Measurements from ENCODE around the gene SGK2. TPM values are rescaled to one million over a fixed set of nuclear protein-coding genes. Genes with fewer than 3 reads are reported as not detected.

The SGK2 gene
- polyA plus RNA-seq, 4 donors, result 17.6 to 81.9 (median 28.6) TPM

GRCh38 chr20:43631598-43631997 lies 72.8 kb downstream of the SGK2 start:
- no peak for DNase-seq
- WGBS, 3 donors, result 97 to 99% (median 97%) methylated on average over 8 of the region's 8 CpGs
- no peak for FAIRE-seq

More at GRCh38 chr20:43631598-43631997, 72.8 kb downstream of the SGK2 start:
- no peaks in the 10 kb centered on the region for H3K9me3 ChIP-seq (ENCODE audit: control insufficient read depth in 2 of 2, insufficient read depth in 1 of 2, low read depth in 1 of 2, low read length in 1 of 2)
- H3K27ac ChIP-seq (ENCODE audit: low read depth in 1 of 3, low read length in 2 of 3), result no peak overlapping the region
- no peaks in the 10 kb centered on the region for H3K27me3 ChIP-seq (ENCODE audit: control insufficient read depth in 3 of 3, insufficient read depth in 3 of 3, low read length in 3 of 3)
- peaks cover 0 to 13% (median 4%) of the 10 kb centered on the region in 3 donors for H3K36me3 ChIP-seq (ENCODE audit: control insufficient read depth in 3 of 3, insufficient read depth in 2 of 3, low read depth in 1 of 3, low read length in 3 of 3)
- no peak overlapping the region for H3K4me3 ChIP-seq (ENCODE audit: low read depth in 1 of 3, low read length in 3 of 3)
- H3K4me1 ChIP-seq (ENCODE audit: control insufficient read depth in 3 of 3, insufficient read depth in 2 of 3, low read depth in 1 of 3, low read length in 2 of 3), result no peaks in the 10 kb centered on the region

Other genes starting within 250 kb of the SGK2 start
- gene SRSF6, start 101.1 kb upstream of the SGK2 start, polyA plus RNA-seq, result 100 to 1,000 TPM in 1 of 4 donors, 10 to 100 TPM in 3; 42.4 to 204 (median 73.8) TPM
- gene L3MBTL1, start 51.3 kb upstream of the SGK2 start, polyA plus RNA-seq, result 10 to 100 TPM in 1 of 4 donors, 1 to 10 TPM in 3; 1.6 to 15.1 (median 2.6) TPM
- gene IFT52, start 31.9 kb downstream of the SGK2 start, polyA plus RNA-seq, result 10 to 100 TPM in 3 of 4 donors, 1 to 10 TPM in 1; 9.6 to 44.7 (median 13.2) TPM
- gene MYBL2, start 108.1 kb downstream of the SGK2 start, polyA plus RNA-seq, result 10 to 100 TPM in 2 of 4 donors, 1 to 10 TPM in 2; 1.9 to 36.9 (median 7.4) TPM
- not detected for gene GTSF1L, start 168.0 kb downstream of the SGK2 start, polyA plus RNA-seq